Rectal smooth muscle tissue (tissue), 1 donor: Measurements from ENCODE around the gene PHLPP1.

Source experiments
- H3K27ac ChIP-seq: one replicate; pipeline ENCODE4 v1.7.0; 2013; ENCODE audit warnings: low read depth, low read length, inconsistent platforms
- H3K27me3 ChIP-seq: one replicate; pipeline ENCODE4 v1.7.0; 2013; ENCODE audit warnings: low read length; ENCODE audit not compliant: control insufficient read depth, insufficient read depth
- H3K36me3 ChIP-seq: one replicate; pipeline ENCODE4 v1.7.0; 2013; ENCODE audit warnings: low read length; ENCODE audit not compliant: control insufficient read depth, insufficient read depth
- H3K4me1 ChIP-seq: one replicate; pipeline ENCODE4 v1.7.0; 2013; ENCODE audit warnings: low read length; ENCODE audit not compliant: control insufficient read depth, insufficient read depth
- H3K4me3 ChIP-seq: one replicate; pipeline ENCODE4 v1.7.0; 2013; ENCODE audit warnings: low read length
- H3K9ac ChIP-seq: one replicate; pipeline ENCODE4 v1.7.0; 2013; ENCODE audit warnings: low read length

The PHLPP1 gene

GRCh38 chr18:62982600-62983251 lies 267.4 kb downstream of the PHLPP1 start:
- Histone ChIP-seq H3K27ac (no peak overlapping the region), H3K36me3 (peaks cover 7% of the 10 kb centered on the region), H3K27me3 (no peaks in the 10 kb centered on the region), H3K4me3 (peak overlapping the region; percentile 49), H3K9ac (no peak overlapping the region), H3K4me1 (peaks cover 4% of the 10 kb centered on the region)

GRCh38 chr18:62984656-62985315 lies 269.4 kb downstream of the PHLPP1 start:
- no peak overlapping the region for H3K27ac ChIP-seq
- no peaks in the 10 kb centered on the region for H3K27me3 ChIP-seq
- H3K36me3 ChIP-seq, result no peaks in the 10 kb centered on the region
- no peak overlapping the region for H3K9ac ChIP-seq
- no peak overlapping the region for H3K4me3 ChIP-seq
- peaks cover 4% of the 10 kb centered on the region for H3K4me1 ChIP-seq

DNA sequence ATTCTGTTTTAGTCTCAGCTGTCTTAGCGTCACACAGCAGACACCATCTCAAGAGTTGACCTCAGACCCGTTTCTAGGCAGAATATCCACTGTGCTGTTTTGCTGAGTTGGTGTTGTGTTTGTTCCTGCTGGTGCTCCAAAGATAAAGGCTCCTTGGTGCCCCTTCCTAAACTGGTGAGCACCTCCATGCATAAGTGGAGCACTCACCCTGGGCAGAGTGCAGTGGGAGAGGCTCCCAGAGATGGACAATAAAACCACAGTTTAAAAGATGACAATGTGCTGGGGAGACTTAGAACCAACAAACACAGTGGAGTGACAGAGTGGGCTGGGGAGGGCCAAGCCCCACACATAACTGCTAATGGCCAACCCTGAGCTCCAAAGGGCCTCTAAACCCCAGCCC lies 271.1 kb downstream of the PHLPP1 start:
- Histone ChIP-seq H3K4me3 (no peak overlapping the region), H3K27me3 (no peaks in the 10 kb centered on the region), H3K36me3 (no peaks in the 10 kb centered on the region), H3K4me1 (peaks cover 4% of the 10 kb centered on the region), H3K9ac (no peak overlapping the region), H3K27ac (no peak overlapping the region)

GRCh38 chr18:62987055-62987830 lies 271.9 kb downstream of the PHLPP1 start:
- no peaks in the 10 kb centered on the region for H3K27me3 ChIP-seq
- H3K4me3 ChIP-seq, result no peak overlapping the region
- no peak overlapping the region for H3K27ac ChIP-seq
- peaks cover 4% of the 10 kb centered on the region for H3K4me1 ChIP-seq
- H3K9ac ChIP-seq, result no peak overlapping the region
- H3K36me3 ChIP-seq, result no peaks in the 10 kb centered on the region

GRCh38 chr18:62987859-62988258 lies 272.5 kb downstream of the PHLPP1 start:
- no peak overlapping the region for H3K27ac ChIP-seq
- no peak overlapping the region for H3K9ac ChIP-seq

GRCh38 chr18:62988471-62988870 lies 273.1 kb downstream of the PHLPP1 start:
- Histone ChIP-seq H3K27ac (no peak overlapping the region), H3K4me1 (no peaks in the 10 kb centered on the region), H3K27me3 (no peaks in the 10 kb centered on the region), H3K9ac (no peak overlapping the region), H3K36me3 (no peaks in the 10 kb centered on the region), H3K4me3 (no peak overlapping the region)

More at GRCh38 chr18:62987859-62988258, 272.5 kb downstream of the PHLPP1 start:
- no peaks in the 10 kb centered on the region for H3K27me3 ChIP-seq
- no peak overlapping the region for H3K4me3 ChIP-seq
- no peaks in the 10 kb centered on the region for H3K4me1 ChIP-seq
- H3K36me3 ChIP-seq, result no peaks in the 10 kb centered on the region

- H3K4me3 ChIP-seq, result no peak overlapping the region
- no peaks in the 10 kb centered on the region for H3K4me1 ChIP-seq
- H3K27ac ChIP-seq, result no peak overlapping the region
- no peak overlapping the region for H3K9ac ChIP-seq
- H3K36me3 ChIP-seq, result no peaks in the 10 kb centered on the region
- no peaks in the 10 kb centered on the region for H3K27me3 ChIP-seq
Measured at GRCh38 chr18:62989195-62989594, 273.9 kb downstream of the PHLPP1 start.

DNA sequence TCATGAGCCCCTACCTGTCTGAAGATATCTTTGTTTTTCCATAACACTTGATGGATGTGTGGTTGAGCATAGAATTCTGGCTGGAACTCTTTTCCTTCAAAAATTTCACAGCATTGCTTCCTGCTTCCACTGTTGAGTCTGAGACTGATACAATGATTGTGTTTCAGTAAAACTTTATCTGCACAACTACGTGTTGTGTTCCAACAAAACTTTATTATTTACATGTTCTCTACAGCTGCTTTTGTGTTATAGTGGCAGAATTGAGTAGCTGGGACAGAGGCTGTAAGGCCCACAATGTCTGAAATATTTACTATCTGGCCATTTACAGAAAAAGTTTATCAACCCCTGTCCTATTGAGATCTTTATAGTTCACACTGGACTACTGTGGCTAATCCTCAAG lies 275.3 kb downstream of the PHLPP1 start:
- Histone ChIP-seq H3K27ac (no peak overlapping the region), H3K4me3 (no peak overlapping the region), H3K27me3 (no peaks in the 10 kb centered on the region), H3K36me3 (no peaks in the 10 kb centered on the region), H3K4me1 (no peaks in the 10 kb centered on the region), H3K9ac (no peak overlapping the region)

GRCh38 chr18:62991389-62991788 lies 276.0 kb downstream of the PHLPP1 start:
- H3K9ac ChIP-seq, result no peak overlapping the region
- H3K4me1 ChIP-seq, result no peaks in the 10 kb centered on the region
- no peaks in the 10 kb centered on the region for H3K27me3 ChIP-seq
- no peak overlapping the region for H3K4me3 ChIP-seq
- H3K36me3 ChIP-seq, result no peaks in the 10 kb centered on the region
- H3K27ac ChIP-seq, result no peak overlapping the region

- Histone ChIP-seq H3K36me3 (no peaks in the 10 kb centered on the region), H3K9ac (no peak overlapping the region), H3K27me3 (no peaks in the 10 kb centered on the region), H3K4me3 (no peak overlapping the region), H3K4me1 (no peaks in the 10 kb centered on the region), H3K27ac (no peak overlapping the region)
Measured at GRCh38 chr18:62991959-62992358, 276.6 kb downstream of the PHLPP1 start.

GRCh38 chr18:62992877-62993365 lies 277.6 kb downstream of the PHLPP1 start:
- Histone ChIP-seq H3K9ac (no peak overlapping the region), H3K36me3 (no peaks in the 10 kb centered on the region), H3K4me3 (no peak overlapping the region), H3K27me3 (no peaks in the 10 kb centered on the region), H3K27ac (no peak overlapping the region), H3K4me1 (no peaks in the 10 kb centered on the region)

DNA sequence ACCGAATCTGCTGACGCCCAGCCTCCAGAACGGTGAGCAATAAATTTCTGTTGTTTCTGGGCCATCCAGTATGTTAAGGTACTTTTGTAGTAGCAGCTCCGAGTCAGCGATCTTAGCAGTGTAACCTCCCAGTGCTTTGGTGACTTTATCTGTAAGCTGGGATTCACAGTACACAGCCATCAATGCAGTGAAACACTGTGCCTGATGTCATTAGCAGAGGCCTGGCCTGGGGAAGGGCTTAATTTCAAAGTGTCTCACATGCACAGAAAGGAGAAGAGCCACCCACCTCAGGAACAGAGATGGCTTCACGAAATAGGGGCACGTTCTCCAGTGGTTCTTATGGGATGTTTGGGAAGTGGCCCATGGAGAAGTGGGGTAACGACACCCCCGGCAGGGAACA lies 281.2 kb downstream of the PHLPP1 start:
- H3K9ac ChIP-seq, result no peak overlapping the region
- H3K4me3 ChIP-seq, result no peak overlapping the region
- H3K27me3 ChIP-seq, result no peaks in the 10 kb centered on the region
- no peak overlapping the region for H3K27ac ChIP-seq
- no peaks in the 10 kb centered on the region for H3K36me3 ChIP-seq
- no peaks in the 10 kb centered on the region for H3K4me1 ChIP-seq
